Activated naive CD4-positive, alpha-beta T cell treated with anti-CD3 and anti-CD28 coated beads for 36 hours (primary cell): ENCODE results near the gene PLEKHA5. TPM values are rescaled to one million over a fixed set of nuclear protein-coding genes. Genes with fewer than 3 reads are reported as not detected.
"Not testable (repeated sequence)": the region's sequence is repeated elsewhere in the genome, so short reads cannot be mapped to it uniquely, and the experiment has no call there.

Experiments used
- CTCF ChIA-PET: fragments of 350-600 bp; sonication (Branson Sonifier 250); formaldehyde crosslinking; loops from one replicate; lab custom pipeline; 2021; ENCODE audit warnings: antibody characterized with exemption; lab: Charles Lee
- DNase-seq: peaks from one replicate; pipeline ENCODE4 v3.0.0-alpha.2; 2020
- H3K27ac Mint-ChIP-seq: one replicate; pipeline ENCODE4 v1.8.0; 2021; ENCODE audit warnings: mild to moderate bottlenecking, mixed read lengths
- H3K27me3 Mint-ChIP-seq: one replicate; pipeline ENCODE4 v1.8.0; 2021; ENCODE audit warnings: low read depth, mixed read lengths
- H3K36me3 Mint-ChIP-seq: one replicate; pipeline ENCODE4 v1.8.0; 2021; ENCODE audit warnings: low read depth, mixed read lengths
- H3K4me1 Mint-ChIP-seq: one replicate; pipeline ENCODE4 v1.8.0; 2021; ENCODE audit warnings: low read depth, mixed read lengths
- H3K4me3 Mint-ChIP-seq: one replicate; pipeline ENCODE4 v1.8.0; 2021; ENCODE audit warnings: mild to moderate bottlenecking, moderate library complexity, mixed read lengths
- H3K9me3 Mint-ChIP-seq: one replicate; pipeline ENCODE4 v1.8.0; 2021; ENCODE audit warnings: mixed read lengths
- intact Hi-C: fragments of 100-400 bp; cut with micrococcal nuclease; formaldehyde crosslinking; loops from one replicate; pipeline ENCODE4 v1.15.1; 2023
- total RNA-seq, 2 experiments: library from RNA; stranded (reverse); gene quantifications; one replicate each; pipeline ENCODE4 v1.2.3, GENCODE V29; 2021

The PLEKHA5 gene
- total RNA-seq, 2 experiments from 2014 or later = 0.69 to 0.81 TPM

DNA sequence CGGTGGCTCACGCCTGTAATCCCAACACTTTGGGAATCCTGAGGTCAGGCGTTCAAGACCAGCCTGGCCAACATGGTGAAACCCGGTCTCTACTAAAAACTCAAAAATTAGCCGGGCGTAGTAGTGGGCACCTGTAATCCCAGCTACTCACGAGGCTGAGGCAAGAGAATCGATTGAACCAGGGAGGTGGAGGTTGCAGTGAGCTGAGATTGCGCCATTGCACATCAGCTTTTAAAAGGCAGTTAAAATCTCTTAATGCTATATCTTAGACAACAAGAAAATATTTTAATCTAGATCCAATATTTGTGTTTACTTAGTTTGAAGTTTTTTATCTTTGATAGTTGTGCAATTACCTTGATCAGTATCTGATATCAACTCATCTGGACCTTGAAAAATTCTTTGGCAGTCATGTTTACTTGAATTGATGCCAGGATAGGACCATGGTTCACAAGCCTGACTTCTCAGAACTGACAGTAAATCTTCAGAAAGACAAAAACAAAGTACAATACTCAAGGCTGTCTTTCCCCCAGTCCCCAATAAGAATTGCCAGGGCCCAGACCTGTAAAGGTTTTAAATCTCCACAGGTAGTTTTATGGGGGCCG is 174.7 kb downstream of the PLEKHA5 start:
- Mint-ChIP-seq H3K4me1 (no peaks in the 10 kb centered on the region), H3K36me3 (no peaks in the 10 kb centered on the region), H3K27ac (no peak overlapping the region), H3K4me3 (no peak overlapping the region), H3K27me3 (no peaks in the 10 kb centered on the region), H3K9me3 (no peaks in the 10 kb centered on the region)
- CTCF ChIA-PET = no interaction called here
- no peak for DNase-seq
- intact Hi-C loops = no loop called here

- H3K27ac Mint-ChIP-seq, CTCF ChIA-PET, H3K9me3 Mint-ChIP-seq, H3K27me3 Mint-ChIP-seq, H3K4me3 Mint-ChIP-seq, intact Hi-C loops, DNase-seq, H3K4me1 Mint-ChIP-seq, H3K36me3 Mint-ChIP-seq: not testable (repeated sequence)
These were observed 176.1 kb downstream of the PLEKHA5 start for GRCh38 chr12:19305621-19306020.

DNA sequence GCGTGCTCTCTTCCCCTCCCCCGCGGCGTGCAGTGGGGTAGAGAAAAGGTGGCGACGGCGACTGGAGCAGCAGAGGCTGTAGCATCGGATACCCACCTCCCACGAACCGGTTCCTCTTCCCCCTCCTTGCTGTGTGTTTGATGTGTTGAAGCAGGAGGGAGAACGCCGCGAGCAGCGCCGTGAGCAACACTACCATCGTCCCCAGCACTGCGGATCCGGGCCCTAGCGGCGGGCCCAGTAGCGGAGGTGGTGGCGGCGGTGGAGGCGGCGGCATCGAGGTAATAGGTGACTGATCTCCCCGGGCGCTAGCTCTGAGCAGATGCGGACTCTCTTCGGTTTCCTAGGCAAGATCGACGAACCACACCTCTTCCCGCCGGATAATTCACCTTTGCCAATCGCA is 176.8 kb downstream of the PLEKHA5 start:
- no peak overlapping the region for H3K4me3 Mint-ChIP-seq
- H3K9me3 Mint-ChIP-seq = no peaks in the 10 kb centered on the region
- DNase-seq = no peak
- CTCF ChIA-PET = no interaction called here
- H3K27ac Mint-ChIP-seq = no peak overlapping the region
- H3K4me1 Mint-ChIP-seq = no peaks in the 10 kb centered on the region
- intact Hi-C loops = no loop called here
- H3K27me3 Mint-ChIP-seq = no peaks in the 10 kb centered on the region
- no peaks in the 10 kb centered on the region for H3K36me3 Mint-ChIP-seq

DNA sequence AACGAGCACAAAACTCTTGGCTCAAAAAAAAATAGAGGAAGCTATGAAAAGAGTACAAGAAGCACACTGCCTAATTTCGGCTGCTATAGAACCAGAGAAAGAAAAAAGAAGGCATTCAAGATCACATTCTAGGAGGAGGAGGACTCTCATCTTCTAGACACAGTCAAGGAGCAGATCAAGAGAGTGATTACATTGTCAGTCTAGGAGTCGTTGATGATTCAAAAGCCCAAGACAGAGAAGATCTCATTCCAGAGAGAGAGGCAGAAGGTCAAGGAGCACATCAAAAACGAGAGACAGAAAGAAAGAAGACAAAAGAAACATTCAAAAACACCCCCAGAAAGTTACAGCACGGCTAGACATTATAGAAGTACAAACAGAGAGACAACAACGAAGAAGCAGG is 177.9 kb downstream of the PLEKHA5 start:
- intact Hi-C loops = no loop called here
- H3K27me3 Mint-ChIP-seq = no peaks in the 10 kb centered on the region
- H3K27ac Mint-ChIP-seq = no peak overlapping the region
- H3K36me3 Mint-ChIP-seq = no peaks in the 10 kb centered on the region
- CTCF ChIA-PET = no interaction called here
- H3K4me3 Mint-ChIP-seq = no peak overlapping the region
- no peak for DNase-seq
- H3K4me1 Mint-ChIP-seq = no peaks in the 10 kb centered on the region
- H3K9me3 Mint-ChIP-seq = no peaks in the 10 kb centered on the region

DNA sequence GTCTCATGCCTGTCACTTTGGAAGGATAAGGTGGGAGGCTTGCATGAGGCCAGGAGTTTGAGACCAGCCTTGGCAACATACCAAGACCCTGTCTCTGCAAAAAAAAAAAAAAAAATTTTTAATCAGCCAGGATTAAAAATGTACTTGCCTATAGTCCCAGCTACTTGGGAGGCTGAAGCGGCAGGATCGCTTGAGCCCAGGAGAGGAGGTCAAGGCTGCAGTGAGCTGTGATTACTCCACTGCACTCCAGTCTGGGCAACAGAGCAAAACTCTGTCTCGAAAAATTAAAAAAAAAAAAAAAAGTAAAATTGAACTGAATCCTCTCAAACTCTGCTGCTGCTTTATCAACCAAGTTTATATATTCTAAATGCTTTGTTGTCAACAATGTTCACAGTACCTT is 181.6 kb downstream of the PLEKHA5 start:
- no peaks in the 10 kb centered on the region for H3K27me3 Mint-ChIP-seq
- no peaks in the 10 kb centered on the region for H3K36me3 Mint-ChIP-seq
- H3K9me3 Mint-ChIP-seq = no peaks in the 10 kb centered on the region
- no peak overlapping the region for H3K4me3 Mint-ChIP-seq
- intact Hi-C loops = no loop called here
- no peak for DNase-seq
- no peaks in the 10 kb centered on the region for H3K4me1 Mint-ChIP-seq
- H3K27ac Mint-ChIP-seq = no peak overlapping the region
- CTCF ChIA-PET = no interaction called here

GRCh38 chr12:19312637-19313036 is 183.1 kb downstream of the PLEKHA5 start:
- Mint-ChIP-seq H3K4me1 (no peaks in the 10 kb centered on the region), H3K9me3 (no peaks in the 10 kb centered on the region), H3K4me3 (no peak overlapping the region), H3K27ac (no peak overlapping the region), H3K36me3 (no peaks in the 10 kb centered on the region), H3K27me3 (no peaks in the 10 kb centered on the region)
- CTCF ChIA-PET = no interaction called here
- no peak for DNase-seq
- intact Hi-C loops = no loop called here

GRCh38 chr12:19316425-19316824 is 186.9 kb downstream of the PLEKHA5 start:
- DNase-seq = no peak
- Mint-ChIP-seq H3K4me3 (no peak overlapping the region), H3K36me3 (no peaks in the 10 kb centered on the region), H3K4me1 (no peaks in the 10 kb centered on the region), H3K9me3 (no peaks in the 10 kb centered on the region), H3K27me3 (no peaks in the 10 kb centered on the region), H3K27ac (no peak overlapping the region)
- CTCF ChIA-PET = no interaction called here
- intact Hi-C loops = no loop called here

GRCh38 chr12:19322376-19322775 is 192.8 kb downstream of the PLEKHA5 start:
- intact Hi-C loops = no loop called here
- CTCF ChIA-PET = no interaction called here
- H3K27ac Mint-ChIP-seq = no peak overlapping the region
- H3K9me3 Mint-ChIP-seq = peaks cover 2% of the 10 kb centered on the region
- H3K4me3 Mint-ChIP-seq = no peak overlapping the region
- no peaks in the 10 kb centered on the region for H3K27me3 Mint-ChIP-seq
- H3K36me3 Mint-ChIP-seq = no peaks in the 10 kb centered on the region
- DNase-seq = no peak
- no peaks in the 10 kb centered on the region for H3K4me1 Mint-ChIP-seq

DNA sequence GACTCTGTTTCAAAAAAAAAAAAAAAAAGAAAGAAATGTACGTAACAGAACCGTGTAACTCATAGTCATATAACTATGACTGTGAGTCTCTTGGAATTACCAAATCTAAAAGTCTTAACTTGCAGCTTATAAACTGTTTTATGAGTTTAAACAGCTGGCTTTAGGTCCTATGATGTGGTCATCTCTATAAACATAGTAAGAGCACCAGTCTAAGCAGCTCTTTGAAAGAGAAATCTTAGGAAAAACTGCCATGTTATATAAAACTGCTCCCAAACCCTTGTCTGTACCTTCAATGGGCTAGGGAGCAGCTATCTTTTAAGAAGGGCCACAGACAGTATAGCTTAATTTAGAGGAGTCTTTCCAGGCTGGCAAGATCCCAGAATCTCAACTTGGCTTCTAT is 194.3 kb downstream of the PLEKHA5 start:
- H3K27me3 Mint-ChIP-seq = no peaks in the 10 kb centered on the region
- no peak overlapping the region for H3K4me3 Mint-ChIP-seq
- intact Hi-C loops = no loop called here
- no peaks in the 10 kb centered on the region for H3K36me3 Mint-ChIP-seq
- H3K9me3 Mint-ChIP-seq = peaks cover 2% of the 10 kb centered on the region
- DNase-seq = no peak
- no peak overlapping the region for H3K27ac Mint-ChIP-seq
- no peaks in the 10 kb centered on the region for H3K4me1 Mint-ChIP-seq
- CTCF ChIA-PET = interaction anchor here (0.7 kb wide), 1 partner anchor 190 kb away, joined by 5 read pairs; no protein-coding TSS in a partner anchor

- H3K36me3 Mint-ChIP-seq = no peaks in the 10 kb centered on the region
- no peak overlapping the region for H3K27ac Mint-ChIP-seq
- no peaks in the 10 kb centered on the region for H3K4me1 Mint-ChIP-seq
- H3K27me3 Mint-ChIP-seq = no peaks in the 10 kb centered on the region
- DNase-seq = no peak
- CTCF ChIA-PET = no interaction called here
- intact Hi-C loops = no loop called here
- H3K9me3 Mint-ChIP-seq = peaks cover 2% of the 10 kb centered on the region
- no peak overlapping the region for H3K4me3 Mint-ChIP-seq
These were observed 196.6 kb downstream of the PLEKHA5 start for GRCh38 chr12:19326102-19326501.

- Mint-ChIP-seq H3K27me3 (no peaks in the 10 kb centered on the region), H3K9me3 (peaks cover 2% of the 10 kb centered on the region), H3K4me3 (no peak overlapping the region), H3K36me3 (no peaks in the 10 kb centered on the region), H3K4me1 (no peaks in the 10 kb centered on the region), H3K27ac (no peak overlapping the region)
- DNase-seq = no peak
- CTCF ChIA-PET = no interaction called here
- intact Hi-C loops = no loop called here
These were observed 202.7 kb downstream of the PLEKHA5 start for GRCh38 chr12:19332196-19332595.

DNA sequence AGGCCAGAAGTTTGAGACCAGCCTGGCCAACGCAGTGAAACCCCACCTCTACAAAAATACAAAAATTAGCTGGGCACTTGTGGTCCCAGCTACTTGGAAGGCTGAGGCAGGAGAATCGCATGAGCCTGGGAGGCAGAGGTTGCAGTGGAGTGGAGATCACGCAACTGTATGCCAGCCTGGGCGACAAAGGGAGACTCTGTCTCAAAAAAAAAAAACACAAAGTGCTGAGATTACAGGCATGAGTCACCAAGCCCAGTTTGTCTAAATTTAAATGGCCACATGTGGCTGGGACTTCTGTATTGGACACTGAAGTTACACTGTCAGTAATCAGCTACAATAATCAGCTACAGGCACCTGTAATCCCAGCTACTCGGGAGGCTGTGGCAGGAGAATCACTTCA is 208.9 kb downstream of the PLEKHA5 start:
- no peak overlapping the region for H3K27ac Mint-ChIP-seq
- no peak for DNase-seq
- intact Hi-C loops = no loop called here
- H3K27me3 Mint-ChIP-seq = no peaks in the 10 kb centered on the region
- peaks cover 2% of the 10 kb centered on the region for H3K9me3 Mint-ChIP-seq
- CTCF ChIA-PET = no interaction called here
- no peaks in the 10 kb centered on the region for H3K36me3 Mint-ChIP-seq
- H3K4me3 Mint-ChIP-seq = no peak overlapping the region
- no peaks in the 10 kb centered on the region for H3K4me1 Mint-ChIP-seq

GRCh38 chr12:19350850-19351249 is 221.3 kb downstream of the PLEKHA5 start:
- H3K4me3 Mint-ChIP-seq, H3K27ac Mint-ChIP-seq, H3K9me3 Mint-ChIP-seq, intact Hi-C loops, H3K27me3 Mint-ChIP-seq, H3K36me3 Mint-ChIP-seq, CTCF ChIA-PET, H3K4me1 Mint-ChIP-seq, DNase-seq: not testable (repeated sequence)
